AG09319 (cell line): Measurements from ENCODE around the gene DYRK4.
"Not testable (repeated sequence)": the region's sequence is repeated elsewhere in the genome, so short reads cannot be mapped to it uniquely, and the experiment has no call there.

ENCODE experiments used
- DNase-seq: peaks from one replicate; pipeline ENCODE4 v3.0.0-alpha.2; 2010; ENCODE audit warnings: low read depth; ENCODE audit errors: extremely low read depth
- CTCF ChIP-seq: IDR thresholded peaks from 2 replicates; pipeline ENCODE4 v1.5.1; 2011; ENCODE audit warnings: low read depth, mild to moderate bottlenecking, inconsistent platforms, low read length, moderate library complexity

The DYRK4 gene

DNA sequence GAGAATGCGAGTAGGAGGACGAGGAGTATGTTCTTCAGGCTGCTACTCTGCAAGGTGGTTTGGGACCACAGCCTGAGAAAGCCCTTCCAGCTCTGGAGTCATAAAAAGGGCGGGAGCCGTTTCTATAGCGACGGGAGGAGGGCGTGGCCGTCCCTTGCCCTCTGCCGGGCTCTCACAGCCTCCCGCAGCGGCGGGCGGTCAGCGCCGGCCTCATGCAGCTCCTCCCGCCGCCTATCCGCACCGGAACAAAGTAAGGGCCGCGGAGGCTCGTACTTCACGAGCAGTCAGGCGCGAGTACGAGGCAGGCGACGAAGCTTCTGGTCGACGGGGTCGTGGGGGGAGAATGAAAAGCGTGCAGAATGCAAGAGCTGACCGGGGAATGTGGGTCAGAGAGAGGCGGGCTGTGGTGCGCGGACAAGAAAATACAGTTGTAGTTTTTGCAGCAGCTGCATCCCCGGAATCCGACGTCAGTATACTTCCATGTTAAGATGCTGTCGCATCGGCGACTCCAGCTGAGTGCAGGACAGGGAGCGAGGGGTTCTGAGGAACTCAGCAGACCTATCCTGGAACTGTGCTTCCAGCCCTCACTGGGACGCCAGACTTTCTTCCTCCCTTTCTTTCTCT lies at the start of gene DYRK4:
Gene DYRK4 (plus strand): TSS at position 175 of the 624 bp plus-strand sequence. CDS start 38 bp downstream, at position 213.
- no peak for TF ChIP-seq CTCF
- DNase-seq, result peak; percentile 42

- no peak for DNase-seq
- TF ChIP-seq CTCF, result no peak
Observed at GRCh38 chr12:4518106-4518728, 43.8 kb upstream of the DYRK4 start.

DNA sequence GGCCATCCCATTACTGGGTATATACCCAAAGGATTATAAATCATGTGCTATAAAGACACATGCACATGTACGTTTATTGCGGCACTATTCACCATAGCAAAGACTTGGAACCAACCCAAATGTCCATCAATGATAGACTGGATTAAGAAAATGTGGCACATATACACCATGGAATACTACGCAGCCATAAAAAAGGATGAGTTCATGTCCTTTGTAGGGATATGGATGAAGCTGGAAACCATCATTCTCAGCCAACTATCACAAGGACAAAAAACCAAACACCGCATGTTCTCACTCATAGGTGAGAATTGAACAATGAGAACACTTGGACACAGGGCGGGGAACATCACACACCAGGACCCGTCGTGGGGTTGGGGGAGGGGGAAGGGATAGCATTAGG lies 38.6 kb upstream of the DYRK4 start:
- DNase-seq, result not testable (repeated sequence)

- peak; percentile 46 for TF ChIP-seq CTCF
- DNase-seq, result no peak
Observed at GRCh38 chr12:4526923-4527546, 35.0 kb upstream of the DYRK4 start.

GRCh38 chr12:4530160-4530559 lies 31.8 kb upstream of the DYRK4 start:
- no peak for TF ChIP-seq CTCF
- no peak for DNase-seq

GRCh38 chr12:4530982-4531586 lies 30.9 kb upstream of the DYRK4 start:
- no peak for TF ChIP-seq CTCF
- DNase-seq, result no peak

DNA sequence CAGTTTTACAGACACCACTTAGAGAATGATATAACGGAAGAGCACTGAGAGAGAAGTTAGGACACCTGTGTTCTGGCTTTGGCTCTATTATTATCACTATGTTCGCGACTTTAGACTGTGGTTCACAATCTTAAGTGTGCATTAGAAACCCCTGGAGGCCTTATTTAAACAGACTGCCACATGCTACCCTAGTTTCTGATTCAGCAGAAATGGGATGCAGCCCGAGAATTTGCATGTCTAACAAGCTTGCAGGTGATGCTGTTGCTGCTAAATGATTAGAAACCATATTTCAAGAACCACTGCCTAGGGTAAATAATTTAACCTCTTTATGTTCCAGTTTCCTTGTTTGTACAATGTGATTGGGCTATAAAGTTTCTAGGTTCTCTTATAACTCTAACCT lies 26.9 kb upstream of the DYRK4 start:
- no peak for TF ChIP-seq CTCF

More for the DNA sequence above, 26.9 kb upstream of the DYRK4 start:
- no peak for DNase-seq
